Measurements from ENCODE around the gene CTF1.

- TF ChIP-seq CTCF (IDR thresholded peaks at IDR 0.05) (peak in 2 of 6 experiments; percentile 4 to 23), POLR2A (IDR thresholded peaks at IDR 0.05) (peak in 3 of 4 donors; percentile 75 to 94 (median 81)), EP300 (IDR thresholded peaks at IDR 0.05) (peak in 1 of 4 donors; percentile 6), POLR2AphosphoS5 (IDR thresholded peaks at IDR 0.05) (peak; percentile 87 to 90)
Measured at GRCh38 chr16:30874821-30875717, 21.3 kb upstream of the CTF1 start.
